BE2C (cell line): ENCODE measurements around the gene POLR2I.

ENCODE experiments used
- DNase-seq: peaks from one replicate; pipeline ENCODE4 v3.0.0-alpha.2; 2020
- H3K27me3 ChIP-seq: fragments of 250-450 bp; sonication (Bioruptor Pico); 2 replicates; pipeline ENCODE4 v1.5.1; 2020; ENCODE audit warnings: mild to moderate bottlenecking
- H3K36me3 ChIP-seq: fragments of 250-450 bp; sonication (Bioruptor Pico); 2 replicates; pipeline ENCODE4 v1.5.1; 2020; ENCODE audit warnings: mild to moderate bottlenecking
- H3K4me1 ChIP-seq: fragments of 250-450 bp; sonication (Bioruptor Pico); 2 replicates; pipeline ENCODE4 v1.5.1; 2020
- H3K4me3 ChIP-seq: 2 replicates; pipeline ENCODE4 v1.5.1; 2011; ENCODE audit warnings: low read depth, low read length
- H3K9me3 ChIP-seq: fragments of 250-450 bp; sonication (Bioruptor Pico); 2 replicates; pipeline ENCODE4 v1.5.1; 2020
- CTCF ChIP-seq: IDR thresholded peaks from 2 replicates; pipeline ENCODE4 v1.5.1; 2012; ENCODE audit warnings: mild to moderate bottlenecking, low read depth, low read length

Gene POLR2I

GRCh38 chr19:36086326-36086725 is 28.3 kb downstream of the POLR2I start:
- DNase-seq, result no peak
- Histone ChIP-seq H3K27me3 (no peaks in the 10 kb centered on the region), H3K36me3 (peaks cover 78% of the 10 kb centered on the region), H3K9me3 (no peaks in the 10 kb centered on the region), H3K4me3 (no peak overlapping the region), H3K4me1 (no peaks in the 10 kb centered on the region)
- no peak for TF ChIP-seq CTCF

GRCh38 chr19:36084231-36085009 is 30.3 kb downstream of the POLR2I start:
- no peak for TF ChIP-seq CTCF
- peaks cover 64% of the 10 kb centered on the region for H3K36me3 ChIP-seq
- no peaks in the 10 kb centered on the region for H3K4me1 ChIP-seq
- H3K4me3 ChIP-seq, result no peak overlapping the region
- DNase-seq, result no peak
- H3K27me3 ChIP-seq, result no peaks in the 10 kb centered on the region
- no peaks in the 10 kb centered on the region for H3K9me3 ChIP-seq

GRCh38 chr19:36082916-36083315 is 31.8 kb downstream of the POLR2I start:
- peaks cover 56% of the 10 kb centered on the region for H3K36me3 ChIP-seq
- no peaks in the 10 kb centered on the region for H3K9me3 ChIP-seq
- no peak for TF ChIP-seq CTCF
- H3K27me3 ChIP-seq, result no peaks in the 10 kb centered on the region
- no peaks in the 10 kb centered on the region for H3K4me1 ChIP-seq
- H3K4me3 ChIP-seq, result no peak overlapping the region
- DNase-seq, result no peak

GRCh38 chr19:36081894-36082293 is 32.8 kb downstream of the POLR2I start:
- no peaks in the 10 kb centered on the region for H3K27me3 ChIP-seq
- no peak for DNase-seq
- no peak overlapping the region for H3K4me3 ChIP-seq
- TF ChIP-seq CTCF, result no peak
- H3K9me3 ChIP-seq, result no peaks in the 10 kb centered on the region
- peaks cover 50% of the 10 kb centered on the region for H3K36me3 ChIP-seq
- no peaks in the 10 kb centered on the region for H3K4me1 ChIP-seq

- TF ChIP-seq CTCF, result no peak
- no peaks in the 10 kb centered on the region for H3K4me1 ChIP-seq
- no peak overlapping the region for H3K4me3 ChIP-seq
- H3K9me3 ChIP-seq, result no peaks in the 10 kb centered on the region
- H3K36me3 ChIP-seq, result peaks cover 45% of the 10 kb centered on the region
- no peak for DNase-seq
- H3K27me3 ChIP-seq, result no peaks in the 10 kb centered on the region
Measured at GRCh38 chr19:36081385-36081784, 33.3 kb downstream of the POLR2I start.

GRCh38 chr19:36079389-36079945 is 35.2 kb downstream of the POLR2I start:
- no peaks in the 10 kb centered on the region for H3K4me1 ChIP-seq
- TF ChIP-seq CTCF, result no peak
- H3K9me3 ChIP-seq, result no peaks in the 10 kb centered on the region
- H3K4me3 ChIP-seq, result no peak overlapping the region
- peaks cover 40% of the 10 kb centered on the region for H3K36me3 ChIP-seq
- no peaks in the 10 kb centered on the region for H3K27me3 ChIP-seq
- DNase-seq, result no peak
